Effector CD4-positive, alpha-beta T cell (primary cell): ENCODE results near the gene ELP4.

ENCODE experiments used
- DNase-seq: peaks from one replicate; pipeline ENCODE4 v3.0.0-alpha.2; 2020

Gene ELP4

GRCh38 chr11:31802609-31802989 is 293.0 kb downstream of the ELP4 start:
- DNase-seq, result no peak

DNA sequence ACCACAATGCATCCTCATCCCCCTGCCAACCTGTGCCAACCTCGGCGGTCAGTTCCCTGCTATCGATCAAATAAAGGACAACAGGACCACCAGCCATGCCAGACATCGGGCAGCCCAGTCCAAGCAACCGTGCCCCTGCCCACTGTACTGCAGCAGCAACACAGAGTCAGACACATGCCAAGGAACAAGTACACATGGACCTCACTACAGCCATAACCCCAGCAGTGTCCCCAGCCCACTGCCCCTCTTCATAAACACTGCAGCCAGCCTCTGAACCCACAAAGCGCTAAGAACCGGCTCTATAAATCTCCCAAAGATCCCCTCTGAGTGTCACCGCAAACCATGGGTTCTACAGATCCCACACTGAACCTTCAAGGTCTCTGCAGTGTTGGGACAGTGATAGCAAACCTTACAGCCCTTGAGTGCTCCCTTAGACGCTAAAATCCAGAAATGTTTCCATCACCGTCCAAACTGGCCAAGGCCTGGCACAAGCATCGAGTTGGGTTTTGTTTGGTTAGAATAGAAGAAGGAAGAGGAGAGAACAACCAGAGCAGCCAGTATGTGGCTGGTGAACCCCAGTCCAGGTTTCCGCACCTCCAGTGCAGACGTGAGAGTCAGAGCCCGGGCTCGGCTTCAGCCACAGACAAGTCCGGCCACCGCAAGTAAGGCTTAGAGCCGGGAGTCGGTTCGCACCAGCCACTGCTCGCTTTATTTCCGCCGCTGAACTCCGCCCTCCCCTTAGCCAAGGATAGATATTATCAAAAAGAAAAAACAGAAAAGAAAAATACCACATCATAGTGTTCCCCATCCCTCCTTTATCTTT is 293.6 kb downstream of the ELP4 start:
- no peak for DNase-seq

DNA sequence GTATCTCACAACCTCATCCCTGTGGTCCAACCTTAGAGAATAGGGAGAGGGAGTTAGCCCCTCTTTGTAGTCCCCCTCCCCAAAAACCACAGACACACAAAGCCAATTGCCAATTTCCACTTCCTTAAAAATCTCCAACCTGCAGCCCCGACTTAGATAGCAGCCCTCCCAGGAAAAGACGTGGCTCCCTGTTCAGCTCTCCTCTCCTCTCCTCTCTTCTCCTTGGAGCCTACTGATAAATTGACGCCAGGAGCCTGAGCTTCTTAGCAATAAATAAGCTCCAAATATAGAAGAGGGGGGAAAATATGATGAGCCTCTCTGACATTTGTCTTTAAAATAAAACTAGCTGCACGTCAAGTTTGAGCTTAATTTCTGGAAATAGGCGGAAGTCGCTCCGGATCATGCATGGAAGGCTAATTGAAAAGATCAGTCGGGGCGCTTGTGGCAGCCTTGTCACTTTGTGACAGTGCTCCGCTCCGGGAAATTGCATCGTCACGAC is 294.3 kb downstream of the ELP4 start:
- no peak for DNase-seq

- no peak for DNase-seq
These were observed 294.9 kb downstream of the ELP4 start for GRCh38 chr11:31804312-31805036.

DNA sequence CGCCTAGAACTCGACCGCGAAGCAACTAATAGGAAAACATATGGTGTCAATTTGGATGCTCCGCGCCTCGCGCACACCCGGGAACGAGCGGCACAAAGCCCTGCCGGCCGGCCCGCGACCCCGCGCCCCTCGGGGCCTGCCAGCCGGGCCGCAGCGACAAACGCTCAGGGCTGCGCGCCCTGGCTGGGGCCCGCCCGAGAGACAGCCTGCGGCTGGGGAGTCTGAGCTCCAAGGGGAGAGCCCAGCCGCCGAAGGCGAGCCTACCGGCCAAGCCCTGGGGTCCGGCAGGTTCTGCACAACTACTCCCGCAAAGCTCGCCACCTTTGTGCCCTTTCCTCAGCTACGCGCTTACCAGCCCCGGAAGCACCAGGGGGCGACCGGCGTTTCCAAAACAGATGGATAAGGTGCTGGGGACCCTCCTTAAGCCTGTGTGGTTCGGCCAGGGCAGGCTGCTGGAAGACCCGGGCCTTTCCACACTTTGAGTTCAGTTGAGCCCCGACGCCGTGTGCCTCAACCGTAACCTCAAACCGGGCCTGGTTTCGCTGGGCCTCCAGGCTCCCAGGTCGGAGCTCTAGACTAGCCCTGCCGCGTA is 295.6 kb downstream of the ELP4 start:
- DNase-seq, result no peak

DNA sequence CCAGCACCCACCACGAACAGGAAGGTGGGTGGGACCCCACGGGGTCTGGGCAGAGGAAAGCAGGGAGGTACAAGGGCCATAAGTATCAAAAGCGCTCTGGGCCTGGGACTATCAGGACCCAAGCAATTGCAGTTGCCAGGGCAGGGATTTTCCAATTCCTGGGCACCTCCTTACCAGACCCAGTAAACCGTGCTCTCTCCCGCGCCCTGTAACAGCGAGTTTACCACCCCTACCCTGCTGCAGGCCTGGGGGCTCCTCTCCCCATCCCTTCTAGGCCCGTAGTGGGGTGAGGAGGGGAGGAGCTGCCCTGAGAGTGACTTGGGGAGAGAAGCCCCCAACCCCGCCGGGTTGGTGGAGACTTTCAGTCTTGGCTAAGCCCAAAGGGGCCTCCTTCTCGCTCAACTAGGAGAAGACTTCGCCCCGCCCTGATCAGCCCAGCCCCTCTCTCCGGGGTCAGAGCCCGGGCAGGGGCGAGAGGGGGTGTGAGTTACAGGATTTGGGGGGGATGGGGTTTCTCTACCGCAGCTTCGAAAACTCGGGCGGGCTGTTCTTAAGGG is 296.1 kb downstream of the ELP4 start:
- DNase-seq, result no peak

- no peak for DNase-seq
These were observed 296.8 kb downstream of the ELP4 start for GRCh38 chr11:31806186-31806927.

GRCh38 chr11:31806928-31807798 is 297.6 kb downstream of the ELP4 start:
- DNase-seq, result no peak

GRCh38 chr11:31807799-31808667 is 298.5 kb downstream of the ELP4 start:
- no peak for DNase-seq

GRCh38 chr11:31808721-31809540 is 299.4 kb downstream of the ELP4 start:
- DNase-seq, result no peak

DNA sequence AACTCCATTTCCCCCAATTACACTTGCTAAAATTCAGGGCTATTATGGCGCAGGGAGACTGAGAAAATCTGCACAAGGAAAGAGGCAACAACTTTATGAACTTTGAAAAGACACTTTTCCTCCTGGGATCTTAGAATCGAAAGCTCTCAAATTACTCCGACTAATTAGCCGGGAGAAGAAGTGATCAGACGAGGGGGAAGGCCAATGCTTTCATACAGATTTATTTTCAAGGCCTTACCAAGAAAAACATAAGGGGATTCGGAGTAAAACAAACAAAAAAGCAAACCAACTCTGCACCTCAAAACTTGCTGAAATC is 299.9 kb downstream of the ELP4 start:
- DNase-seq, result no peak

- no peak for DNase-seq
These were observed 300.6 kb downstream of the ELP4 start for GRCh38 chr11:31809857-31810778.

DNA sequence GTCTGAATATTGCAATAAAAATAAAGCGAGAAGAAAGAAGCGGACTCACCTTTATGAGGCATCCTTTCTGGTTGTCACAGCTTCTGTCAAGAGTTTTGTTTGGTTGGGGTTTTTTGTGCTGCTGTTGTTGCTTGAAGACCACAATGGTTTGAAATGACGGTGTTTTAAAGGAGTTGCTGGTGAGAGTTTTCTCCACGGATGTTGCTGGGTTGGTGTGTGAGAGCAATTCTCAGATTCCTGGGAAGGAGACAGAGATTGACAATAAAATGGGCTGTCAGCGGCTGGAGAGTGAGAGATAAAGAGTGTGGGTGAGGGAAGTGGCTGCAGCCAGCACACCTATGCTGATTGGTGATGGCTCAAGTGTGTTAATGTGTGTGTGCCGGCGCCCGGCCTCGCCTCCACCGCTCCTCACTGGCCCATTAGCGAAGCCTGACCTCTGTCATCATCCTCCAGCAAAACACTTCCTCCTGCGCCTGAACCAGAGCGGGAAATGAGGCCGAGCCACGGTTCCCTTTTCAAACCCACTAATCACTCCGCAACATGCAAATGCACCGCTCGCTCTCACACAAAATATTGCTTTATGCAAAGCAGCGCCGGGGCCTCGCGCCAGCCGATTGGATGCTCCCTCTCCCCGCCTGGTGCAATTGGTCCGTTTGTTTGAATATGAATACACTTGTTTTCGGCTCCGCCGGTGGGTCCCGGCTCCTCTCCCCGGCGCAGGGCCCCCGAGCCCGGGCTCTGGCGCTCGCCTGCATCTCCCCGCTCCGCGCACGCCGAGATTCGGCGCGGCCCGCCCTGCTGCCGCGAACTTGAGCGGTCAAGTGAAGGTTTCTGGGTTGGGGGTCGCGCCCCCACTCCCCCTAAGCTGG is 301.4 kb downstream of the ELP4 start, which contains the start of gene PAX6:
PAX6 (minus strand) TSS at position 544 of the 869 bp plus-strand sequence. CDS start 4,911 bp downstream, outside the sequence.
- no peak for DNase-seq

DNA sequence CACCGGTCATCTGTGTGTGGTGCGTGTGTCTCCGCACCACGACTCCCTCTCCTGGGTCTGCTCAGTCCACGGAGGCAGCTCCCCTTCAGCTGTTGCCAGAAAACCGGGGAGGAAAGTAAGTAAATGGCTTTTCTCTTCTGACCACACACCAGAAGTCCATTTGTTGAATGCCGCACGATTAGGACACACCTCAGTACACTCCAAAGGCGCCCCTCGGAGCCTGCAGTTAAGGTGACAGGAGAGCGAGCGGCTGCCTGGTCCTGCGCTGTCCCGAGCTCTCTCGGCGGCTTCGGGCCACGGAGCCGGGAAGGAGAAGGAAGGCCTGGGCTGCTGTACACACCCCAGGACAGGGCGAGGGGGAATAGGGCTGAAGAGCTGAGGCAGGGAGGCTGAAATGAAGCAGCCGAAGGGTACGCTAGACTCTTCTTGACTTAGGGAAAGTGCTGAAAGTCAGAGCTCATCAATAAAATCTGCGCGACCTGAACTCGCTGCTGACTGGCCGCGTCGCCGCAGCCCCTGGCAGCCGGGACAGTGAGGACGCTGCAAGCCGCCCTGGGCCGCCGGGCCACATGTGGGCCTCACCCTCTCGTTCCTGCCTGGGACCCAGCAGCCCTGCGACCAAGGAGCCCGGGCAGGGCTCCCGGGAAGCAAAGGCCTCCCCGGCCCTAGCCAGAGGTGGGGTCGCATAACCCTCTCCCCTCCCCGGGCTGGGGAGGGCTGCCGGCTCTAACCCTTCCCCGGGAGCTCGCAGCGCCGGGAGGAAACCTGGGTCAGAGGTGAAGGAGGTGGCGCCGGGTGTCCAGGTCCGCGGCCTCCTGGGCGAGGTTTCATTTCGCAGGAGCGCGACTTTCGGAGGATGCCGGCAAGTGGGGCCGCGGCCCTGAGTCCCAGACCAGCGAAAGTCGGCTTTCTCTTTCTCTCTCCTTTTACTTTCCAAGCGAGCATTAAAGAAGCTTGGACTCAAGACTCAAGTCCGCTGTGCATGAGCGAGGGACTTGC is 303.1 kb downstream of the ELP4 start:
- no peak for DNase-seq

DNA sequence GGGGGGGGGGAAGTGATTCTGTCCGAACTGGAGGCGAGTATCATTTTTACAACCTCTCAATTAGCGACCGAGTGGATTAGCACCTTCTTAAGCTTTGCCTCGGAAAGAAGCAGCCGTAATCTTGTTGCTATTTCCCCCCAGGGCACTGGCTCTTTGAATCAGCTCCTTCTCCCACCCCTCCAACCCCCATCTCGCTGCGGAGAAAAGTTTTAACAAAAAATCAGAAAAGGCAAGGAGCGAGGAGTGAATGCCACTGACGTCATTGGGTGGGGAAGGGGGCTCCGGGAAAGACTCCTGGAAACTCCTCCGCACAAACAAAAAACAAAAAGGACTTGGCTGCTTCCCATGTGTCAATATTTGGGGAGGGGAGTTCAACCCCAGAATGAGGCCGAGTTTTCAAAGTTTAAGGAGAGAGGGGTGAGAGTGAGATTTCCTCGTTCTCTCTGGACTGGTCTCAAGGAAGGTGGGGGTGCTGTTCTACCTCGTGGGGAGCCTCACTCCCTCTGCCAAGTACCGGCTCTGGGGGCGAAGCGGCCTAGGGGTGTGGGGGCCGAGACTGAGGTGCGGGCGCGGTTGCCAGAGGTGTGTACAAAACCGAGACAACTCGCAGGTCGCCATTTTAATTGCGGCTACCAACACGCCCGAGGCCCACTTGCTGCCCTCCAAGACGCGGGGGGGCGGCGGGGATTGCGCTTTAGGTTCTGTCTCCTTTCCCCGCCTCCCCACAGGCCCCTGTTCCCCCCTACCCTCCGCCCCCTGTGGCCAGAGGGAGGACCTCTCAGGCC is 304.0 kb downstream of the ELP4 start:
- DNase-seq, result no peak
